ENCODE results near the gene DNM3.

Gene DNM3

DNA sequence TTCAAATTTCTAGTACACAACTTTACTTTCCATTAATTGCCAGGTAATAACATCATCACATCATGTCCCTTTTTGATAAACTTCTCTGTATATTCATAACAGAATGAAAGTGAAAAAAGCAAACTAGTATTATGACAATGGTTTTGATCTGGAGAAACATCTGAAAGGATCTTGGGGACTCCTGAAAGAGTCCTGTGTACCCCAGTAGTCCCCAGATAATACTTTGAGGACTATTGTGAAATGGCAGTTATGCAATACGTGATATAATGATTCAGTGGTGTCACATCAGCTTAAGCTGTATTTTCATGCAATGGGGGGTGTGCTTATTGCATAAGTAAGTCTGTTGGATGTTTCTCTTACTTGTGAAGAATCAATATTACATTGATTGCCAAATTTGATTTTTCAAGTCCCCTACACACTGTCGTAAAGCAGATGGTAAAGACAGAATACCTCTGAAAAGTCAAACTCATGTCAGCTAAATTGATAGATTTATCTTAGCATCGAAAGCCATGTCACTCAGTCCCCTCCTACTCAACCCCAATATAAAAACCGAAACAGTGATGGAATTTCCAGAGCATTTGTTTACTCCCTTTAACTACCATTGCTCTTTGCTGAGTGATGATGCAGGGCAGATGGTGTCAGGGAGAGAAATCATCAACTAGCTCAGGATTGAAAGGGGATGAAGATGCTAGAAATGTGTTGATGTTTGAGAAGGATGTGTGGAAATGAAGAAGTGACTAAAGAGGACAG lies 432.5 kb downstream of the DNM3 start:
- H3K36me3 ChIP-seq (ENCODE audit: insufficient read depth, low read length): no peaks in the 10 kb centered on the region
- no peak overlapping the region for H3K27ac ChIP-seq (ENCODE audit: low read depth, low read length)
- peaks cover 12% of the 10 kb centered on the region for H3K4me1 ChIP-seq (ENCODE audit: insufficient read depth, low read length)
- H3K27me3 ChIP-seq (ENCODE audit: control insufficient read depth in 1 of 2, insufficient read depth in 2 of 2, low read length in 2 of 2): no peaks in the 10 kb centered on the region
- no peak overlapping the region for H3K4me3 ChIP-seq (ENCODE audit: low read depth in 1 of 2, low read length in 2 of 2)
- H3K9me3 ChIP-seq (ENCODE audit: low read length): no peaks in the 10 kb centered on the region
- no peak overlapping the region for H3K9ac ChIP-seq (ENCODE audit: low read length)

- Histone ChIP-seq H3K36me3 (ENCODE audit: insufficient read depth, low read length) (no peaks in the 10 kb centered on the region), H3K9me3 (ENCODE audit: low read length) (no peaks in the 10 kb centered on the region), H3K9ac (ENCODE audit: low read length) (no peak overlapping the region), H3K4me3 (ENCODE audit: low read depth in 1 of 2, low read length in 2 of 2) (no peak overlapping the region), H3K27ac (ENCODE audit: low read depth, low read length) (no peak overlapping the region), H3K4me1 (ENCODE audit: insufficient read depth, low read length) (peaks cover 3% of the 10 kb centered on the region), H3K27me3 (ENCODE audit: control insufficient read depth in 1 of 2, insufficient read depth in 2 of 2, low read length in 2 of 2) (no peaks in the 10 kb centered on the region)
Observed at GRCh38 chr1:172275478-172275877, 434.2 kb downstream of the DNM3 start.

DNA sequence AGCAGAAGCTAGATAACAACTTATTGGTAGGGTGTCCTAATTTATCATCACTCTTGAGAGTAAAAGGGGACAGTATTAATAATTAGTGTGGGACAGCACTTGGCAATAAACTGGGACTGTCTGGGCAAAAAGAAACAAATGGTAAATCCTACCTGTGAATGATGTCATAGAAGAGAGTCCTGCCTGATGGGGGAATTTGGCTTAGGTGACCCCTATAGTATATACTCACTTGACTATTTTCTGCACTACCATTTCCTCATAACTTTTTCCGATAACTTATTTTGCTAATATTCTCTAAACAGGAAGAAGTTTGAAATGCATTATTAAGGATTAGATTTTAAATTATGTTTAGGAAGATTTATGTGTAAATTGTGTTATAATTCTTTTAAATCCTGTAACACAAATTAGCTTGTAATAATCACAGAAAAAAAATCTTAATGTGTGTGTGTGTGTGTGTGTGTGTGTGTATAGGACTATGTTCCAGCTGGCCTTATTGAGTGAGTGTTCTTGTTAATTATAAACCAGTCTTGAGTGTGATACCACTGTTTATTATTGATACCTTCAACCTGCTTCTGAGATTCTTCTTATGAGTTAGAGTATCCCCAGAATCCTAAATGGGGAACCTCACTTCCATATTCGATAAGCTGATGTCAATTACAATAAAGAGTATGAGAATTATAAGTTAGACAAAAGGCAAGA lies 435.0 kb downstream of the DNM3 start:
- Histone ChIP-seq H3K9me3 (ENCODE audit: low read length) (no peaks in the 10 kb centered on the region), H3K36me3 (ENCODE audit: insufficient read depth, low read length) (no peaks in the 10 kb centered on the region), H3K9ac (ENCODE audit: low read length) (no peak overlapping the region), H3K4me1 (ENCODE audit: insufficient read depth, low read length) (no peaks in the 10 kb centered on the region), H3K27me3 (ENCODE audit: control insufficient read depth in 1 of 2, insufficient read depth in 2 of 2, low read length in 2 of 2) (no peaks in the 10 kb centered on the region), H3K4me3 (ENCODE audit: low read depth in 1 of 2, low read length in 2 of 2) (no peak overlapping the region), H3K27ac (ENCODE audit: low read depth, low read length) (no peak overlapping the region)

DNA sequence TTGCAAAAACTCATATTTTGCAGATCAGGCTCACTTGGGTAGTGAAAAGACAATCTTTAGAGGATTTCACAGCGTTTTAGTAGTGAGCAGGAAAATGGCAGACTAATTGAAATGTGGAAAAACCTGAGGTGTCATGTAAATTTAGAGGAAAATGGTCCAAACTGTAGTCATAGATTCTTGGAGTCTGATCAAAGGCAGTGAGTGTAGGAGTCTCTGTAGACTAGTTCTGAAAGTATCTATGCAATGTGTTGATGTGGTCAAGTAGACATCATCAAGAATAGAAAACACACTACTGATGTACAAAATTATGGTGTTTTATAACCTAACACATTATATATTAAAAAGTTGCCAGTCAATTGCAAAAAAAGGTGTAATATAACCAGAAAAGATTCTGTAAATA lies 436.0 kb downstream of the DNM3 start:
- Histone ChIP-seq H3K36me3 (ENCODE audit: insufficient read depth, low read length) (no peaks in the 10 kb centered on the region), H3K27me3 (ENCODE audit: control insufficient read depth in 1 of 2, insufficient read depth in 2 of 2, low read length in 2 of 2) (no peaks in the 10 kb centered on the region), H3K4me1 (ENCODE audit: insufficient read depth, low read length) (no peaks in the 10 kb centered on the region), H3K4me3 (ENCODE audit: low read depth in 1 of 2, low read length in 2 of 2) (no peak overlapping the region), H3K27ac (ENCODE audit: low read depth, low read length) (no peak overlapping the region), H3K9ac (ENCODE audit: low read length) (no peak overlapping the region), H3K9me3 (ENCODE audit: low read length) (no peaks in the 10 kb centered on the region)

GRCh38 chr1:172277989-172278388 lies 436.7 kb downstream of the DNM3 start:
- H3K9ac ChIP-seq (ENCODE audit: low read length): no peak overlapping the region
- H3K27me3 ChIP-seq (ENCODE audit: control insufficient read depth in 1 of 2, insufficient read depth in 2 of 2, low read length in 2 of 2): no peaks in the 10 kb centered on the region
- H3K36me3 ChIP-seq (ENCODE audit: insufficient read depth, low read length): no peaks in the 10 kb centered on the region
- H3K9me3 ChIP-seq (ENCODE audit: low read length): no peaks in the 10 kb centered on the region
- H3K4me1 ChIP-seq (ENCODE audit: insufficient read depth, low read length): no peaks in the 10 kb centered on the region
- H3K27ac ChIP-seq (ENCODE audit: low read depth, low read length): no peak overlapping the region
- no peak overlapping the region for H3K4me3 ChIP-seq (ENCODE audit: low read depth in 1 of 2, low read length in 2 of 2)

- H3K36me3 ChIP-seq (ENCODE audit: insufficient read depth, low read length): no peaks in the 10 kb centered on the region
- H3K4me3 ChIP-seq (ENCODE audit: low read depth in 1 of 2, low read length in 2 of 2): no peak overlapping the region
- no peaks in the 10 kb centered on the region for H3K9me3 ChIP-seq (ENCODE audit: low read length)
- no peak overlapping the region for H3K27ac ChIP-seq (ENCODE audit: low read depth, low read length)
- no peaks in the 10 kb centered on the region for H3K4me1 ChIP-seq (ENCODE audit: insufficient read depth, low read length)
- H3K9ac ChIP-seq (ENCODE audit: low read length): no peak overlapping the region
- H3K27me3 ChIP-seq (ENCODE audit: control insufficient read depth in 1 of 2, insufficient read depth in 2 of 2, low read length in 2 of 2): no peaks in the 10 kb centered on the region
Observed at GRCh38 chr1:172278478-172278877, 437.2 kb downstream of the DNM3 start.

GRCh38 chr1:172279939-172280636 lies 438.8 kb downstream of the DNM3 start:
- Histone ChIP-seq H3K4me1 (ENCODE audit: insufficient read depth, low read length) (peaks cover 7% of the 10 kb centered on the region), H3K27ac (ENCODE audit: low read depth, low read length) (no peak overlapping the region), H3K4me3 (ENCODE audit: low read depth in 1 of 2, low read length in 2 of 2) (no peak overlapping the region), H3K9me3 (ENCODE audit: low read length) (no peaks in the 10 kb centered on the region), H3K36me3 (ENCODE audit: insufficient read depth, low read length) (no peaks in the 10 kb centered on the region), H3K27me3 (ENCODE audit: control insufficient read depth in 1 of 2, insufficient read depth in 2 of 2, low read length in 2 of 2) (no peaks in the 10 kb centered on the region), H3K9ac (ENCODE audit: low read length) (no peak overlapping the region)

- Histone ChIP-seq H3K9me3 (ENCODE audit: low read length) (no peaks in the 10 kb centered on the region), H3K36me3 (ENCODE audit: insufficient read depth, low read length) (no peaks in the 10 kb centered on the region), H3K9ac (ENCODE audit: low read length) (no peak overlapping the region), H3K27ac (ENCODE audit: low read depth, low read length) (no peak overlapping the region), H3K4me3 (ENCODE audit: low read depth in 1 of 2, low read length in 2 of 2) (no peak overlapping the region), H3K27me3 (ENCODE audit: control insufficient read depth in 1 of 2, insufficient read depth in 2 of 2, low read length in 2 of 2) (no peaks in the 10 kb centered on the region), H3K4me1 (ENCODE audit: insufficient read depth, low read length) (peaks cover 16% of the 10 kb centered on the region)
Observed at GRCh38 chr1:172283766-172284165, 442.5 kb downstream of the DNM3 start.

GRCh38 chr1:172286629-172287076 lies 445.4 kb downstream of the DNM3 start:
- Histone ChIP-seq H3K9ac (ENCODE audit: low read length) (no peak overlapping the region), H3K9me3 (ENCODE audit: low read length) (no peaks in the 10 kb centered on the region), H3K36me3 (ENCODE audit: insufficient read depth, low read length) (no peaks in the 10 kb centered on the region), H3K27me3 (ENCODE audit: control insufficient read depth in 1 of 2, insufficient read depth in 2 of 2, low read length in 2 of 2) (no peaks in the 10 kb centered on the region), H3K27ac (ENCODE audit: low read depth, low read length) (peak overlapping the region; percentile 21), H3K4me3 (ENCODE audit: low read depth in 1 of 2, low read length in 2 of 2) (no peak overlapping the region), H3K4me1 (ENCODE audit: insufficient read depth, low read length) (peaks cover 16% of the 10 kb centered on the region)

- no peak overlapping the region for H3K9ac ChIP-seq (ENCODE audit: low read length)
- H3K36me3 ChIP-seq (ENCODE audit: insufficient read depth, low read length): no peaks in the 10 kb centered on the region
- peaks cover 16% of the 10 kb centered on the region for H3K4me1 ChIP-seq (ENCODE audit: insufficient read depth, low read length)
- no peaks in the 10 kb centered on the region for H3K9me3 ChIP-seq (ENCODE audit: low read length)
- no peak overlapping the region for H3K4me3 ChIP-seq (ENCODE audit: low read depth in 1 of 2, low read length in 2 of 2)
- H3K27ac ChIP-seq (ENCODE audit: low read depth, low read length): peak overlapping the region; percentile 21
- no peaks in the 10 kb centered on the region for H3K27me3 ChIP-seq (ENCODE audit: control insufficient read depth in 1 of 2, insufficient read depth in 2 of 2, low read length in 2 of 2)
Observed at GRCh38 chr1:172287208-172287607, 445.9 kb downstream of the DNM3 start.

GRCh38 chr1:172288581-172288980 lies 447.3 kb downstream of the DNM3 start:
- no peak overlapping the region for H3K9ac ChIP-seq (ENCODE audit: low read length)
- H3K4me3 ChIP-seq (ENCODE audit: low read depth in 1 of 2, low read length in 2 of 2): no peak overlapping the region
- H3K27me3 ChIP-seq (ENCODE audit: control insufficient read depth in 1 of 2, insufficient read depth in 2 of 2, low read length in 2 of 2): no peaks in the 10 kb centered on the region
- H3K4me1 ChIP-seq (ENCODE audit: insufficient read depth, low read length): peaks cover 16% of the 10 kb centered on the region
- H3K27ac ChIP-seq (ENCODE audit: low read depth, low read length): no peak overlapping the region
- no peaks in the 10 kb centered on the region for H3K36me3 ChIP-seq (ENCODE audit: insufficient read depth, low read length)
- H3K9me3 ChIP-seq (ENCODE audit: low read length): no peaks in the 10 kb centered on the region

Measured in muscle layer of colon (tissue), 2 donors.